HepG2 (cell line): ENCODE data around the gene AXIN1. TPM values are rescaled to one million over a fixed set of nuclear protein-coding genes. Genes with fewer than 3 reads are reported as not detected.

Experiments
- AGO2 ChIP-seq: fragments of 200-400 bp; formaldehyde crosslinking; optimal IDR thresholded peaks from 2 replicates; pipeline ENCODE3; 2017; ENCODE audit warnings: mild to moderate bottlenecking, low read depth, low read length, moderate library complexity
- CAMTA2 ChIP-seq: sonication (generic); formaldehyde crosslinking; IDR thresholded peaks from 2 replicates; pipeline ENCODE4 v1.4.0; 2020; ENCODE audit warnings: mild to moderate bottlenecking, missing genetic modification reagents, borderline replicate concordance
- HDAC1 ChIP-seq: sonication (generic); formaldehyde crosslinking; IDR thresholded peaks from 2 replicates; pipeline ENCODE4 v1.5.1; 2020; ENCODE audit warnings: mild to moderate bottlenecking, missing genetic modification reagents
- MEIS2 ChIP-seq: sonication (generic); formaldehyde crosslinking; IDR thresholded peaks from 2 replicates; pipeline ENCODE4 v1.9.0; 2021; ENCODE audit warnings: mild to moderate bottlenecking, missing genetic modification reagents
- NCOA2 ChIP-seq: sonication (generic); formaldehyde crosslinking; IDR thresholded peaks from 2 replicates; pipeline ENCODE4 v1.8.0; 2022; ENCODE audit warnings: inconsistent platforms
- NFE2L1 ChIP-seq: sonication (generic); formaldehyde crosslinking; IDR thresholded peaks from 2 replicates; pipeline ENCODE4 v1.4.0; 2020; ENCODE audit warnings: missing genetic modification reagents, mild to moderate bottlenecking, borderline replicate concordance
- PHF8 ChIP-seq: sonication (generic); formaldehyde crosslinking; IDR thresholded peaks from 2 replicates; pipeline ENCODE4 v1.5.0; 2020; ENCODE audit warnings: missing genetic modification reagents
- POLR2G ChIP-seq: fragments of 200-400 bp; formaldehyde crosslinking; IDR thresholded peaks from 2 replicates; pipeline ENCODE4 v1.6.1; 2018; ENCODE audit warnings: mild to moderate bottlenecking, low read depth, low read length, moderate library complexity
- PRPF4 ChIP-seq: fragments of 200-400 bp; formaldehyde crosslinking; IDR thresholded peaks from 2 replicates; pipeline ENCODE4 v1.6.1; 2016; ENCODE audit warnings: low read length, low read depth; ENCODE audit not compliant: poor library complexity, severe bottlenecking
- RAD21 ChIP-seq: fragments of 450-650 bp; formaldehyde crosslinking; IDR thresholded peaks from 2 replicates; pipeline ENCODE4 v1.5.0; 2020; ENCODE audit warnings: mild to moderate bottlenecking
- RBFOX2 ChIP-seq: fragments of 200-400 bp; formaldehyde crosslinking; IDR thresholded peaks from 2 replicates; pipeline ENCODE4 v1.6.1; 2017; ENCODE audit warnings: low read depth, mild to moderate bottlenecking, low read length
- RXRA ChIP-seq: sonication (generic); formaldehyde crosslinking; IDR thresholded peaks from 2 replicates; pipeline ENCODE4 v1.5.1; 2020; ENCODE audit warnings: missing genetic modification reagents
- SP2 ChIP-seq: sonication (generic); formaldehyde crosslinking; IDR thresholded peaks from 2 replicates; pipeline ENCODE4 v1.5.1; 2020; ENCODE audit warnings: mild to moderate bottlenecking, missing genetic modification reagents
- XRCC5 ChIP-seq: fragments of 200-400 bp; formaldehyde crosslinking; optimal IDR thresholded peaks from 2 replicates; pipeline ENCODE3; 2017; ENCODE audit warnings: mild to moderate bottlenecking, low read length
- YEATS4 ChIP-seq: sonication (generic); formaldehyde crosslinking; IDR thresholded peaks from 2 replicates; pipeline ENCODE4 v1.4.0; 2020; ENCODE audit warnings: missing genetic modification reagents, borderline replicate concordance
- ZIK1 ChIP-seq: sonication (generic); formaldehyde crosslinking; IDR thresholded peaks from 2 replicates; pipeline ENCODE4 v1.5.0; 2020; ENCODE audit warnings: mild to moderate bottlenecking, low read depth, missing genetic modification reagents, borderline replicate concordance
- ZNF414 ChIP-seq: sonication (generic); formaldehyde crosslinking; IDR thresholded peaks from 2 replicates; pipeline ENCODE4 v1.5.0; 2020; ENCODE audit warnings: missing genetic modification reagents
- ZNF563 ChIP-seq: sonication (generic); formaldehyde crosslinking; IDR thresholded peaks from 2 replicates; pipeline ENCODE4 v1.8.0; 2022; ENCODE audit warnings: mild to moderate bottlenecking, moderate library complexity, missing genetic modification reagents
- ZNF710 ChIP-seq: sonication (generic); formaldehyde crosslinking; IDR thresholded peaks from 2 replicates; pipeline ENCODE4 v1.5.0; 2020; ENCODE audit warnings: mild to moderate bottlenecking, missing genetic modification reagents, borderline replicate concordance
- ZNF776 ChIP-seq: sonication (generic); formaldehyde crosslinking; IDR thresholded peaks from 2 replicates; pipeline ENCODE4 v1.4.0; 2020; ENCODE audit warnings: mild to moderate bottlenecking, missing genetic modification reagents
- ZNF891 ChIP-seq: sonication (generic); formaldehyde crosslinking; IDR thresholded peaks from 2 replicates; pipeline ENCODE4 v1.5.0; 2020; ENCODE audit warnings: mild to moderate bottlenecking, missing genetic modification reagents
- polyA plus RNA-seq, 8 experiments: library from polyadenylated mRNA; depleted of rRNA in 3 of 8; stranded (reverse) in 7 of 8; unstranded in 1 of 8; fragments of >200 nt; fragmentation: Illumina TruSeq in 4 of 8; extraction: Trizol in 4 of 8; gene quantifications; 2 replicates each; pipeline versions ENCODE4 v1.2.1 to v1.2.3, GENCODE V29; 2011 to 2016; ENCODE audit warnings: low read depth in 4 of 8, missing spikeins in 1 of 8, mixed read lengths in 1 of 8; ENCODE audit not compliant: insufficient read depth in 1 of 8
- total RNA-seq, 5 experiments: library from RNA; depleted of rRNA; stranded (reverse); fragments of >200 nt; fragmentation: Illumina TruSeq; extraction: Trizol; gene quantifications; 2 replicates each; pipeline ENCODE4 v1.2.3, GENCODE V29; 2016; ENCODE audit warnings: low read depth in 1 of 5
- TF ChIP-seq, protein P1 (sequence below): sonication (generic); formaldehyde crosslinking; IDR thresholded peaks from 2 replicates; pipeline ENCODE4 v1.9.0; 2022; ENCODE audit warnings: missing genetic modification reagents, mild to moderate bottlenecking, borderline replicate concordance
- TF ChIP-seq, protein P2 (sequence below): sonication (generic); formaldehyde crosslinking; IDR thresholded peaks from 2 replicates; pipeline ENCODE4 v1.4.0; 2020; ENCODE audit warnings: missing genetic modification reagents, low read depth, mild to moderate bottlenecking, borderline replicate concordance

AXIN1 gene
- total and polyA plus RNA-seq, 2 of the 13 experiments (the other 11 are each of a cell fraction or from before 2014, with no cell fraction given), result 24.0 to 26.0 TPM

DNA sequence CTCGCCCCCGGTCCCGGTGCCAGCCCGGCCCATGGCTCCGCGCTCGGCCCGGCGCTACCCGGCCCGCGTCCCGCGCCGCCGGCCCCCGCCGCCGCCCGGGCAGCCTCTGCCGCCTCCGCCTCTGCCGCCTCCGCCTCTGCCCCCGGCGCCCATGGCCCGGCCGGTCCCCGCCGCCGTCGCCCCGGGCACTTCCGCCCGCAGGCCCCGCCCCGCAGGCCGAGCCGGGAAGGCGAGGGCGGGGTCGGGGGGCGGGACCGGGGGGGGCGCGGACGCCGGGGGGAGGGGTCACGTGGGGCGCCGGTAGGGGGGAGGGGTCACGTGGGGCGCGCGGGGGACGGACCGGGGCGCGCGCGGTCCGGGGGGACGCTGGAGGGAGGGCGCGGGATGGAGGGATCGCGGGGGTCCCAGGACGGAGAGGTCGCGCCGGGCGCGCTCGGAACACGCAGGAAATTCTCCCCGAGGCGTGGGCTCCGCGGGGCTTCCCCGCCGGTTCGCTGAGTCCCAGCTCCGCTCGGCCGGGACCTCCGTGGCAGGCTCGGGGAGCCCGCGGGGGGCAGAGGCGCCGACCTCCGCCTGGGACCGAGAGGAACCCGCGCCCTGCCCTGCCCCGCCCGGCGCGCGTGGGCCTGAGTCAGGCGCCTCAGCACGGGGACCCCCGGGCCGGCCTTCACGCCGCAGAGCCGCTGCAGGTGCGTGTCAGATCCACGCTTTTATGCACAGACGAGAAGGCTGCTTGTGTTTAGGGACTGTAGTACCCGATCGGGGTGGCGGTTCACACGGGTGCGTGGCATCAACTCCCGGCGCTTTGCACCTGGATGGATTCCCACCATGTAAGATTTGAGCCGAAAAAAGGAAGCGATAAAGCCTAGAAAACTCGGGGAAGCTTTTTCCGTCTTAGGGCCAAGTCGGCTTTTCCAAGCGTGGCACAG is 29.5 kb upstream of the AXIN1 start, which contains the start of gene PGAP6 (continued):
- TF ChIP-seq POLR2G (peak; percentile 66), ZIK1 (CRISPR knock-in tag) (0 out of 2 replicates have a peak, but pooled peaks have one; percentile 57), SP2 (no peak), NFE2L1 (CRISPR knock-in tag) (no peak), RBFOX2 (peak; percentile 68; the same call in 1 of the 2 replicates), ZNF891 (CRISPR knock-in tag) (peak; percentile 35; the same call in 1 of the 2 replicates), ZNF563 (CRISPR knock-in tag) (0 out of 2 replicates have a peak, but pooled peaks have one; percentile 37), NCOA2 (CRISPR knock-in tag) (no peak), ZNF776 (CRISPR knock-in tag) (peak; percentile 61; the same call in 1 of the 2 replicates), ZNF414 (CRISPR knock-in tag) (no peak), ZNF710 (no peak), PRPF4 (no peak), HDAC1 (CRISPR knock-in tag) (0 out of 2 replicates have a peak, but pooled peaks have one; percentile 17), CAMTA2 (peak; percentile 71; the same call in 1 of the 2 replicates), MEIS2 (CRISPR knock-in tag) (0 out of 2 replicates have a peak, but pooled peaks have one; percentile 21), RXRA (CRISPR knock-in tag) (no peak), RAD21 (CRISPR knock-in tag) (0 out of 2 replicates have a peak, but pooled peaks have one; percentile 8), XRCC5 (no peak), AGO2 (peak; percentile 74), PHF8 (CRISPR knock-in tag) (peak; percentile 38; the same call in 1 of the 2 replicates), YEATS4 (peak; percentile 40; the same call in 1 of the 2 replicates)
- TF ChIP-seq, protein P1, sequence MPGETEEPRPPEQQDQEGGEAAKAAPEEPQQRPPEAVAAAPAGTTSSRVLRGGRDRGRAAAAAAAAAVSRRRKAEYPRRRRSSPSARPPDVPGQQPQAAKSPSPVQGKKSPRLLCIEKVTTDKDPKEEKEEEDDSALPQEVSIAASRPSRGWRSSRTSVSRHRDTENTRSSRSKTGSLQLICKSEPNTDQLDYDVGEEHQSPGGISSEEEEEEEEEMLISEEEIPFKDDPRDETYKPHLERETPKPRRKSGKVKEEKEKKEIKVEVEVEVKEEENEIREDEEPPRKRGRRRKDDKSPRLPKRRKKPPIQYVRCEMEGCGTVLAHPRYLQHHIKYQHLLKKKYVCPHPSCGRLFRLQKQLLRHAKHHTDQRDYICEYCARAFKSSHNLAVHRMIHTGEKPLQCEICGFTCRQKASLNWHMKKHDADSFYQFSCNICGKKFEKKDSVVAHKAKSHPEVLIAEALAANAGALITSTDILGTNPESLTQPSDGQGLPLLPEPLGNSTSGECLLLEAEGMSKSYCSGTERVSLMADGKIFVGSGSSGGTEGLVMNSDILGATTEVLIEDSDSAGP (CRISPR knock-in tag), result 0 out of 2 replicates have a peak, but pooled peaks have one; percentile 27
- TF ChIP-seq, protein P2, sequence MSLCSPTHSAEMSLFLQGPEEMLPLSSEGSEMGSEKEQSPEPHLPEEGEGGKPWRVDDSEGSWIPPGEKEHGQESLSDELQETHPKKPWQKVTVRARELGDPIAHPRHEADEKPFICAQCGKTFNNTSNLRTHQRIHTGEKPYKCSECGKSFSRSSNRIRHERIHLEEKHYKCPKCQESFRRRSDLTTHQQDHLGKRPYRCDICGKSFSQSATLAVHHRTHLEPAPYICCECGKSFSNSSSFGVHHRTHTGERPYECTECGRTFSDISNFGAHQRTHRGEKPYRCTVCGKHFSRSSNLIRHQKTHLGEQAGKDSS (CRISPR knock-in tag), result peak; percentile 81; the same call in 1 of the 2 replicates
